GM23338 (cell line): ENCODE measurements around the gene GPD1. TPM values are rescaled to one million over a fixed set of nuclear protein-coding genes. Genes with fewer than 3 reads are reported as not detected.
A peak's percentile ranks its signal among the peaks of the same experiment; 100 is the strongest.

Experiments
- ATAC-seq: fragments of 200-7000 bp; cut with Tn5 transposase; 3 replicates; pipeline ENCODE4 v1.9.1; 2020
- DNase-seq: peaks from one replicate; pipeline ENCODE4 v3.0.0-alpha.2; 2015; ENCODE audit warnings: low spot score
- H2AFZ ChIP-seq: fragments of 200-600 bp; sonication (generic); 2 replicates; pipeline ENCODE4 v1.8.0; 2016; ENCODE audit warnings: antibody characterized with exemption, mild to moderate bottlenecking, moderate library complexity
- H3F3A ChIP-seq: fragments of 200-600 bp; sonication (generic); replicated peaks from 2 replicates; pipeline ENCODE4 v1.8.0; 2017; ENCODE audit warnings: antibody characterized with exemption, mixed run types, low read depth
- H3K27ac ChIP-seq: fragments of 200-600 bp; sonication (generic); 2 replicates; pipeline ENCODE4 v1.6.1; 2016; ENCODE audit warnings: low read depth
- H3K27me3 ChIP-seq: fragments of 200-600 bp; sonication (generic); 2 replicates; pipeline ENCODE4 v1.8.0; 2016; ENCODE audit warnings: mild to moderate bottlenecking, mixed run types, moderate library complexity; ENCODE audit not compliant: insufficient read depth
- H3K36me3 ChIP-seq: fragments of 200-600 bp; sonication (generic); 2 replicates; pipeline ENCODE4 v1.8.0; 2016; ENCODE audit warnings: mild to moderate bottlenecking; ENCODE audit not compliant: insufficient read depth
- H3K4me1 ChIP-seq: fragments of 200-600 bp; sonication (generic); 2 replicates; pipeline ENCODE4 v1.8.0; 2016; ENCODE audit warnings: mild to moderate bottlenecking, moderate library complexity; ENCODE audit not compliant: insufficient read depth
- H3K4me2 ChIP-seq: fragments of 200-600 bp; sonication (generic); 2 replicates; pipeline ENCODE4 v1.7.1; 2017; ENCODE audit warnings: mixed run types
- H3K4me3 ChIP-seq: fragments of 200-600 bp; sonication (generic); 2 replicates; pipeline ENCODE4 v1.6.1; 2016; ENCODE audit warnings: mixed run types
- H3K79me2 ChIP-seq: fragments of 200-600 bp; sonication (generic); replicated peaks from 2 replicates; pipeline ENCODE4 v1.8.0; 2017; ENCODE audit warnings: mild to moderate bottlenecking; ENCODE audit not compliant: insufficient read depth
- H3K9me2 ChIP-seq: fragments of 200-600 bp; sonication (generic); 2 replicates; pipeline ENCODE4 v1.8.0; 2017; ENCODE audit not compliant: insufficient read depth
- H4K20me1 ChIP-seq: fragments of 200-600 bp; sonication (generic); replicated peaks from 2 replicates; pipeline ENCODE4 v1.8.0; 2017; ENCODE audit warnings: mild to moderate bottlenecking; ENCODE audit not compliant: insufficient read depth
- H3K27ac Mint-ChIP-seq: 2 replicates; pipeline ENCODE4 v1.8.0; 2020; ENCODE audit warnings: inconsistent platforms, mild to moderate bottlenecking, moderate library complexity, mixed read lengths
- H3K27me3 Mint-ChIP-seq: 3 replicates; pipeline ENCODE4 v1.8.0; 2022; ENCODE audit warnings: low read depth, mild to moderate bottlenecking, moderate library complexity, mixed read lengths, inconsistent platforms; ENCODE audit not compliant: insufficient read depth, poor library complexity
- H3K36me3 Mint-ChIP-seq: 3 replicates; pipeline ENCODE4 v1.8.0; 2021; ENCODE audit warnings: low read depth, mild to moderate bottlenecking, inconsistent platforms, moderate library complexity, mixed read lengths
- H3K4me1 Mint-ChIP-seq: 3 replicates; pipeline ENCODE4 v1.8.0; 2020; ENCODE audit warnings: mild to moderate bottlenecking, inconsistent platforms, mixed read lengths
- H3K4me3 Mint-ChIP-seq: 3 replicates; pipeline ENCODE4 v1.8.0; 2021; ENCODE audit warnings: moderate library complexity, mild to moderate bottlenecking, inconsistent platforms, mixed read lengths
- H3K9me3 Mint-ChIP-seq: 3 replicates; pipeline ENCODE4 v1.8.0; 2020; ENCODE audit warnings: moderate library complexity, mild to moderate bottlenecking, inconsistent platforms, mixed read lengths
- CREB1 ChIP-seq: fragments of 250-450 bp; sonication (Bioruptor Pico); IDR thresholded peaks from 2 replicates; pipeline ENCODE4 v1.5.0; 2020; ENCODE audit warnings: low read depth, mild to moderate bottlenecking, moderate library complexity
- EZH2 ChIP-seq: fragments of 200-600 bp; sonication (generic); IDR thresholded peaks from one replicate; pipeline ENCODE4 v1.8.0; 2017; ENCODE audit warnings: antibody characterized with exemption, mild to moderate bottlenecking, low read depth; ENCODE audit not compliant: unreplicated experiment
- EZH2phosphoT487 ChIP-seq: fragments of 200-600 bp; sonication (generic); IDR thresholded peaks from one replicate; pipeline ENCODE4 v1.8.1; 2018; ENCODE audit warnings: antibody characterized with exemption; ENCODE audit not compliant: unreplicated experiment
- JUNB ChIP-seq: IDR thresholded peaks from one replicate; pipeline ENCODE4 v1.6.1; 2016; ENCODE audit warnings: antibody characterized with exemption; ENCODE audit not compliant: unreplicated experiment
- NANOG ChIP-seq: IDR thresholded peaks from 2 replicates; pipeline ENCODE4 v1.6.1; 2016; ENCODE audit warnings: antibody characterized with exemption, borderline replicate concordance
- POLR2AphosphoS5 ChIP-seq: IDR thresholded peaks from 2 replicates; pipeline ENCODE4 v1.6.1; 2016; ENCODE audit warnings: antibody characterized with exemption, low read depth
- STAT1 ChIP-seq: IDR thresholded peaks from one replicate; pipeline ENCODE4 v1.6.1; 2016; ENCODE audit warnings: antibody characterized with exemption; ENCODE audit not compliant: unreplicated experiment
- ZNF114 ChIP-seq: fragments of 250-450 bp; sonication (Bioruptor Pico); IDR thresholded peaks from 2 replicates; pipeline ENCODE4 v1.5.0; 2020; ENCODE audit warnings: mild to moderate bottlenecking, moderate library complexity
- ZNF331 ChIP-seq: fragments of 250-450 bp; sonication (Bioruptor Pico); IDR thresholded peaks from 2 replicates; pipeline ENCODE4 v1.5.0; 2020; ENCODE audit warnings: low read depth, mild to moderate bottlenecking, moderate library complexity
- ZNF462 ChIP-seq: fragments of 250-450 bp; sonication (Bioruptor Pico); IDR thresholded peaks from 2 replicates; pipeline ENCODE4 v1.5.0; 2020; ENCODE audit warnings: mild to moderate bottlenecking, moderate library complexity
- polyA plus RNA-seq: library from polyadenylated mRNA; unstranded; fragments of >200 nt; fragmentation: Nextera tagmentation; extraction: Ambion mirVana; gene quantifications from 2 replicates; pipeline ENCODE4 v1.2.1, GENCODE V29; 2016
- total RNA-seq: library from RNA; depleted of rRNA; stranded (reverse); fragments of >200 nt; shearing (Covaris generic); gene quantifications from 2 replicates; pipeline ENCODE4 v1.2.3, GENCODE V29; 2014
- TF ChIP-seq, protein P1 (sequence below): IDR thresholded peaks from 2 replicates; pipeline ENCODE4 v1.6.1; 2016; ENCODE audit warnings: antibody characterized with exemption
- TF ChIP-seq, protein P2 (sequence below): IDR thresholded peaks from one replicate; pipeline ENCODE4 v1.6.1; 2018; ENCODE audit warnings: antibody characterized with exemption; ENCODE audit not compliant: unreplicated experiment
- TF ChIP-seq, protein P3 (sequence below), 2 experiments: fragments of 200-600 bp in 1 of 2; sonication (generic) in 1 of 2; conservative IDR thresholded peaks; 2 replicates each; pipeline versions ENCODE4 v1.5.1 to v1.6.1; 2016 to 2017; ENCODE audit warnings: antibody characterized with exemption in 2 of 2, low read depth in 2 of 2, mild to moderate bottlenecking in 2 of 2, moderate library complexity in 1 of 2

The GPD1 gene
- total and polyA plus RNA-seq, 2 experiments from 2014 or later, result 0.36 to 0.45 TPM

DNA sequence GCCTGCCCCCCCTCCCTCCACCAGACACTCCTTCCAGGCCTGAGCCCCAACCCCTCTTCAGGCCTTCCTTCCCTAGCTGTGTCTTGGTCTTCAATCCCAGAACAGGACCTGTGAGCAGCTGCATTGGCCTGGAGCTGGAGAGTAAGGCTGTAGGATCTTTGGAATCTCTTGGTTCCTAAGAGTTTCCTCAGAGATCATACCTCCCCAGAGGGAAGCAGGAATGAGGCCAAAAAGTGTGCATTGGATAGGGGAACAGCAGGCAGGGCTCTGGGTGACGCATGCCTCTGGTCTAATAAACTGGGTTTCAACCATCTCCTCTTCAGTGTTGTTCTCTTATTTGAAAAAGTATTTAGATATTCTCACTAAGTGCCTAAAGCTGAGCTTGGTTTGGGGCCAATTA, 20.5 kb upstream of the GPD1 start:
- Histone ChIP-seq H3K9me2 (no peaks in the 10 kb centered on the region), H3F3A (peaks cover 22% of the 10 kb centered on the region), H3K27me3 (peaks cover 28% of the 10 kb centered on the region), H3K4me2 (no peak overlapping the region), H4K20me1 (peaks cover 4% of the 10 kb centered on the region), H2AFZ (no peak overlapping the region), H3K27ac (no peak overlapping the region), H3K79me2 (peaks cover 25% of the 10 kb centered on the region), H3K4me1 (peaks cover 5% of the 10 kb centered on the region), H3K36me3 (peaks cover 12% of the 10 kb centered on the region; the same call in 1 of the 2 replicates), H3K4me3 (no peak overlapping the region)
- TF ChIP-seq, protein P1, sequence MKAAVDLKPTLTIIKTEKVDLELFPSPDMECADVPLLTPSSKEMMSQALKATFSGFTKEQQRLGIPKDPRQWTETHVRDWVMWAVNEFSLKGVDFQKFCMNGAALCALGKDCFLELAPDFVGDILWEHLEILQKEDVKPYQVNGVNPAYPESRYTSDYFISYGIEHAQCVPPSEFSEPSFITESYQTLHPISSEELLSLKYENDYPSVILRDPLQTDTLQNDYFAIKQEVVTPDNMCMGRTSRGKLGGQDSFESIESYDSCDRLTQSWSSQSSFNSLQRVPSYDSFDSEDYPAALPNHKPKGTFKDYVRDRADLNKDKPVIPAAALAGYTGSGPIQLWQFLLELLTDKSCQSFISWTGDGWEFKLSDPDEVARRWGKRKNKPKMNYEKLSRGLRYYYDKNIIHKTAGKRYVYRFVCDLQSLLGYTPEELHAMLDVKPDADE, result no peak
- TF ChIP-seq ZNF331 (CRISPR knock-in tag), result no peak
- no peak for TF ChIP-seq JUNB
- TF ChIP-seq ZNF462 (CRISPR knock-in tag), result no peak
- no peak for TF ChIP-seq NANOG
- TF ChIP-seq, protein P2, sequence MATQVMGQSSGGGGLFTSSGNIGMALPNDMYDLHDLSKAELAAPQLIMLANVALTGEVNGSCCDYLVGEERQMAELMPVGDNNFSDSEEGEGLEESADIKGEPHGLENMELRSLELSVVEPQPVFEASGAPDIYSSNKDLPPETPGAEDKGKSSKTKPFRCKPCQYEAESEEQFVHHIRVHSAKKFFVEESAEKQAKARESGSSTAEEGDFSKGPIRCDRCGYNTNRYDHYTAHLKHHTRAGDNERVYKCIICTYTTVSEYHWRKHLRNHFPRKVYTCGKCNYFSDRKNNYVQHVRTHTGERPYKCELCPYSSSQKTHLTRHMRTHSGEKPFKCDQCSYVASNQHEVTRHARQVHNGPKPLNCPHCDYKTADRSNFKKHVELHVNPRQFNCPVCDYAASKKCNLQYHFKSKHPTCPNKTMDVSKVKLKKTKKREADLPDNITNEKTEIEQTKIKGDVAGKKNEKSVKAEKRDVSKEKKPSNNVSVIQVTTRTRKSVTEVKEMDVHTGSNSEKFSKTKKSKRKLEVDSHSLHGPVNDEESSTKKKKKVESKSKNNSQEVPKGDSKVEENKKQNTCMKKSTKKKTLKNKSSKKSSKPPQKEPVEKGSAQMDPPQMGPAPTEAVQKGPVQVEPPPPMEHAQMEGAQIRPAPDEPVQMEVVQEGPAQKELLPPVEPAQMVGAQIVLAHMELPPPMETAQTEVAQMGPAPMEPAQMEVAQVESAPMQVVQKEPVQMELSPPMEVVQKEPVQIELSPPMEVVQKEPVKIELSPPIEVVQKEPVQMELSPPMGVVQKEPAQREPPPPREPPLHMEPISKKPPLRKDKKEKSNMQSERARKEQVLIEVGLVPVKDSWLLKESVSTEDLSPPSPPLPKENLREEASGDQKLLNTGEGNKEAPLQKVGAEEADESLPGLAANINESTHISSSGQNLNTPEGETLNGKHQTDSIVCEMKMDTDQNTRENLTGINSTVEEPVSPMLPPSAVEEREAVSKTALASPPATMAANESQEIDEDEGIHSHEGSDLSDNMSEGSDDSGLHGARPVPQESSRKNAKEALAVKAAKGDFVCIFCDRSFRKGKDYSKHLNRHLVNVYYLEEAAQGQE, result no peak
- TF ChIP-seq EZH2phosphoT487, result no peak
- TF ChIP-seq ZNF114 (CRISPR knock-in tag), result no peak
- no peak for TF ChIP-seq CREB1 (CRISPR knock-in tag)
- TF ChIP-seq, protein P3, sequence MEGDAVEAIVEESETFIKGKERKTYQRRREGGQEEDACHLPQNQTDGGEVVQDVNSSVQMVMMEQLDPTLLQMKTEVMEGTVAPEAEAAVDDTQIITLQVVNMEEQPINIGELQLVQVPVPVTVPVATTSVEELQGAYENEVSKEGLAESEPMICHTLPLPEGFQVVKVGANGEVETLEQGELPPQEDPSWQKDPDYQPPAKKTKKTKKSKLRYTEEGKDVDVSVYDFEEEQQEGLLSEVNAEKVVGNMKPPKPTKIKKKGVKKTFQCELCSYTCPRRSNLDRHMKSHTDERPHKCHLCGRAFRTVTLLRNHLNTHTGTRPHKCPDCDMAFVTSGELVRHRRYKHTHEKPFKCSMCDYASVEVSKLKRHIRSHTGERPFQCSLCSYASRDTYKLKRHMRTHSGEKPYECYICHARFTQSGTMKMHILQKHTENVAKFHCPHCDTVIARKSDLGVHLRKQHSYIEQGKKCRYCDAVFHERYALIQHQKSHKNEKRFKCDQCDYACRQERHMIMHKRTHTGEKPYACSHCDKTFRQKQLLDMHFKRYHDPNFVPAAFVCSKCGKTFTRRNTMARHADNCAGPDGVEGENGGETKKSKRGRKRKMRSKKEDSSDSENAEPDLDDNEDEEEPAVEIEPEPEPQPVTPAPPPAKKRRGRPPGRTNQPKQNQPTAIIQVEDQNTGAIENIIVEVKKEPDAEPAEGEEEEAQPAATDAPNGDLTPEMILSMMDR (conservative IDR thresholded peaks at IDR 0.05; ENCODE audit: low read depth in 2 of 2), result no peak
- no peak for TF ChIP-seq STAT1
- TF ChIP-seq POLR2AphosphoS5, result no peak
- no peak for TF ChIP-seq EZH2
- Mint-ChIP-seq H3K27me3 (peaks cover 7% of the 10 kb centered on the region), H3K36me3 (peaks cover 28% of the 10 kb centered on the region), H3K4me3 (peak overlapping the region; percentile 63), H3K27ac (no peak overlapping the region), H3K9me3 (no peaks in the 10 kb centered on the region; the same call in 2 of the 3 replicates), H3K4me1 (peaks cover 30% of the 10 kb centered on the region)
- ATAC-seq (no peak), DNase-seq (no peak)
